ENCODE data around the gene F12. TPM values are rescaled to one million over a fixed set of nuclear protein-coding genes. Genes with fewer than 3 reads are reported as not detected.

F12 gene
- total RNA-seq, 1 experiment from 2014 or later, result 30.0 TPM

DNA sequence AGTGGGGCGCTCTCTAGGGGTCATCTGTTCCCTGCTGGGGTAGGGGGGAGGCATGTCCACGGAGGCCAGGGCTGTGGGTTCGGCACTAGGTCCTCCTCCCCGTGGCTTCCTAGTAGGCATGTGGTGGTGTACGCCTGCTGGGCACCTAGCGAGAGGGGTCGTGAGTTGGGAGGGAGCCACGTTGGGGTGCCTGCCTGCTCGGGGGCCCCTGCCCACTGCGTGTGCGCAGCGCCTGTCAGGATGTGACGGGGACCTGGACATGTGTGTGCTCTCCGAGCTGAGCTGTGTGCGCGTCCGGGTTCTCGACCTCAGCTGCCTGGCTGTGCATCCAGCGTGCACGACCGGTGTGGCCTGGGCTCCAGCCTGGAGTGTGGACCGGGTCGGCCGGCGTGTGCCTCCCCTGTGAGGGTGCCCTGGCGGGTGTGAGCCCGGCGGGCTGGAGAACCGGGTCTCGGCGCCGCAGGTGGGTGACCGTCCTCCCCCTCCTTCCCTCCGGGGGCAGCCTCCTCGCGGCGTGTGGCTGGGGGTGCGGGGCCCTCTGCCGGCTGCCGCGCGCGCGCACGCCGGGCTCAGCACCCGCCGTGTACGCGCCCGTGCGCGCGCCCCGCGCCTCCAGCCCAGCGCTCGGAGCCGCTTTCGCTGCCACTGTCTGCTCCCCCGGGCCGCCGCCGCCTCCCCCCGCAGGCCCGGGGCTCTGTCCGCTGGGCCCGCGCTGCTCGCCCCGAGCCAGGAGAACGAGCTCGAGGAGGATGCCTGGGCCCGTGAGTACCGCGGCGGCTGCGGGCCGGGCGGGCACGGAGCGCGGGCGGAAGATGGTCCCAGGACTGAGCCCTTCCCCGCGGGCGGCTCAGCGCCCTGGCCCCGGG is 37.1 kb upstream of the F12 start, which contains the start of gene PRR7 (continued):
- TF ChIP-seq, protein P1, sequence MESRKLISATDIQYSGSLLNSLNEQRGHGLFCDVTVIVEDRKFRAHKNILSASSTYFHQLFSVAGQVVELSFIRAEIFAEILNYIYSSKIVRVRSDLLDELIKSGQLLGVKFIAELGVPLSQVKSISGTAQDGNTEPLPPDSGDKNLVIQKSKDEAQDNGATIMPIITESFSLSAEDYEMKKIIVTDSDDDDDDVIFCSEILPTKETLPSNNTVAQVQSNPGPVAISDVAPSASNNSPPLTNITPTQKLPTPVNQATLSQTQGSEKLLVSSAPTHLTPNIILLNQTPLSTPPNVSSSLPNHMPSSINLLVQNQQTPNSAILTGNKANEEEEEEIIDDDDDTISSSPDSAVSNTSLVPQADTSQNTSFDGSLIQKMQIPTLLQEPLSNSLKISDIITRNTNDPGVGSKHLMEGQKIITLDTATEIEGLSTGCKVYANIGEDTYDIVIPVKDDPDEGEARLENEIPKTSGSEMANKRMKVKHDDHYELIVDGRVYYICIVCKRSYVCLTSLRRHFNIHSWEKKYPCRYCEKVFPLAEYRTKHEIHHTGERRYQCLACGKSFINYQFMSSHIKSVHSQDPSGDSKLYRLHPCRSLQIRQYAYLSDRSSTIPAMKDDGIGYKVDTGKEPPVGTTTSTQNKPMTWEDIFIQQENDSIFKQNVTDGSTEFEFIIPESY (IDR thresholded peaks at IDR 0.05; ENCODE audit: extremely low read depth, insufficient replicate concordance, low read length), result no peak
- TF ChIP-seq ZFX (IDR thresholded peaks at IDR 0.05) (peak; percentile 50; the same call in 1 of the 2 replicates), POLR2AphosphoS5 (IDR thresholded peaks at IDR 0.05; ENCODE audit: low read depth, low read length) (peak; percentile 59), EZH2 (IDR thresholded peaks at IDR 0.05) (no peak), CEBPB (IDR thresholded peaks at IDR 0.05; ENCODE audit: low read depth) (no peak), CBX3 (IDR thresholded peaks at IDR 0.05; ENCODE audit: low read depth) (no peak)

GRCh38 chr5:177445917-177446199 is 36.5 kb upstream of the F12 start:
- BruUV-seq (replicated peaks), result no TSS peak
- Histone ChIP-seq H3K9ac (ENCODE audit: low read length) (peak overlapping the region; percentile 99), H3K36me3 (ENCODE audit: control insufficient read depth in 1 of 2, insufficient read depth in 2 of 2, low read length in 2 of 2) (peaks cover 0 to 17% of the 10 kb centered on the region in 2 experiments; a peak in 2 of 4 replicates), H4K20me1 (ENCODE audit: insufficient read depth) (peaks cover 3% of the 10 kb centered on the region; the same call in 1 of the 2 replicates), H2AFZ (ENCODE audit: low read depth, low read length, poor library complexity, severe bottlenecking) (no peak overlapping the region), H3K4me1 (ENCODE audit: control insufficient read depth in 1 of 2, insufficient read depth in 2 of 2, low read length in 2 of 2) (peaks cover 9 to 56% of the 10 kb centered on the region in 2 experiments), H3K4me2 (ENCODE audit: low read length) (peak overlapping the region; percentile 99), H3K27me3 (ENCODE audit: insufficient read depth, low read length) (no peaks in the 10 kb centered on the region), H3K9me2 (ENCODE audit: insufficient read depth) (no peaks in the 10 kb centered on the region), H3K4me3 (replicated peaks in 1 of 2; ENCODE audit: low read depth in 1 of 2, low read length in 2 of 2) (peak overlapping the region; percentile 55 to 86), H3K79me2 (ENCODE audit: insufficient read depth, low read length) (peaks cover 69% of the 10 kb centered on the region), H3K9me3 (ENCODE audit: control insufficient read depth in 1 of 2, insufficient read depth in 1 of 2, low read depth in 1 of 2, low read length in 2 of 2) (no peaks in the 10 kb centered on the region), H3K27ac (ENCODE audit: low read depth, low read length) (peak overlapping the region; percentile 95)
- ChIA-PET POLR2A (interaction anchor here (1.1 to 2.4 kb wide), 4 partner anchors 9 to 94 kb away, joined by 4 to 10 read pairs (median 6); partner anchors contain the start of genes GRK6, LMAN2 and PDLIM7), RAD21 (ENCODE audit: low non-redundant PET in 1 of 2, low total read pairs in 2 of 2, uncharacterized antibody in 2 of 2, unreplicated experiment in 2 of 2) (interaction anchor here in 1 of 2 experiments (1.0 to 1.5 kb wide), 2 partner anchors 41 to 55 kb away, joined by 3 to 5 read pairs; no protein-coding TSS in a partner anchor), CTCF (interaction anchor here (0.8 to 6.3 kb wide), 5 partner anchors 9 to 62 kb away, joined by 3 to 53 read pairs (median 5); partner anchors contain the start of gene GRK6)
- DNase-seq (ENCODE audit: low read depth, low spot score) (no peak), ATAC-seq (no peak)
- intact Hi-C loops (cut with micrococcal nuclease), result no loop called here
- TF ChIP-seq POLR2AphosphoS5 (IDR thresholded peaks at IDR 0.05; ENCODE audit: low read depth, low read length), result no peak
- TF ChIP-seq, protein P1 (IDR thresholded peaks at IDR 0.05; ENCODE audit: extremely low read depth, insufficient replicate concordance, low read length), result no peak
- TF ChIP-seq, protein P2, sequence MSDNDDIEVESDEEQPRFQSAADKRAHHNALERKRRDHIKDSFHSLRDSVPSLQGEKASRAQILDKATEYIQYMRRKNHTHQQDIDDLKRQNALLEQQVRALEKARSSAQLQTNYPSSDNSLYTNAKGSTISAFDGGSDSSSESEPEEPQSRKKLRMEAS (IDR thresholded peaks at IDR 0.05), result no peak
- TF ChIP-seq SRF (IDR thresholded peaks at IDR 0.05; ENCODE audit: low read depth), result no peak
- TF ChIP-seq SIN3A (IDR thresholded peaks at IDR 0.05; ENCODE audit: low read depth), result no peak
- TF ChIP-seq, protein P3, sequence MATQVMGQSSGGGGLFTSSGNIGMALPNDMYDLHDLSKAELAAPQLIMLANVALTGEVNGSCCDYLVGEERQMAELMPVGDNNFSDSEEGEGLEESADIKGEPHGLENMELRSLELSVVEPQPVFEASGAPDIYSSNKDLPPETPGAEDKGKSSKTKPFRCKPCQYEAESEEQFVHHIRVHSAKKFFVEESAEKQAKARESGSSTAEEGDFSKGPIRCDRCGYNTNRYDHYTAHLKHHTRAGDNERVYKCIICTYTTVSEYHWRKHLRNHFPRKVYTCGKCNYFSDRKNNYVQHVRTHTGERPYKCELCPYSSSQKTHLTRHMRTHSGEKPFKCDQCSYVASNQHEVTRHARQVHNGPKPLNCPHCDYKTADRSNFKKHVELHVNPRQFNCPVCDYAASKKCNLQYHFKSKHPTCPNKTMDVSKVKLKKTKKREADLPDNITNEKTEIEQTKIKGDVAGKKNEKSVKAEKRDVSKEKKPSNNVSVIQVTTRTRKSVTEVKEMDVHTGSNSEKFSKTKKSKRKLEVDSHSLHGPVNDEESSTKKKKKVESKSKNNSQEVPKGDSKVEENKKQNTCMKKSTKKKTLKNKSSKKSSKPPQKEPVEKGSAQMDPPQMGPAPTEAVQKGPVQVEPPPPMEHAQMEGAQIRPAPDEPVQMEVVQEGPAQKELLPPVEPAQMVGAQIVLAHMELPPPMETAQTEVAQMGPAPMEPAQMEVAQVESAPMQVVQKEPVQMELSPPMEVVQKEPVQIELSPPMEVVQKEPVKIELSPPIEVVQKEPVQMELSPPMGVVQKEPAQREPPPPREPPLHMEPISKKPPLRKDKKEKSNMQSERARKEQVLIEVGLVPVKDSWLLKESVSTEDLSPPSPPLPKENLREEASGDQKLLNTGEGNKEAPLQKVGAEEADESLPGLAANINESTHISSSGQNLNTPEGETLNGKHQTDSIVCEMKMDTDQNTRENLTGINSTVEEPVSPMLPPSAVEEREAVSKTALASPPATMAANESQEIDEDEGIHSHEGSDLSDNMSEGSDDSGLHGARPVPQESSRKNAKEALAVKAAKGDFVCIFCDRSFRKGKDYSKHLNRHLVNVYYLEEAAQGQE (IDR thresholded peaks at IDR 0.05; ENCODE audit: low read depth), result no peak
- TF ChIP-seq TCF7L2 (IDR thresholded peaks at IDR 0.05; ENCODE audit: borderline replicate concordance, extremely low read depth, insufficient read depth, insufficient read length), result no peak
- TF ChIP-seq JUND (IDR thresholded peaks at IDR 0.05), result no peak
- TF ChIP-seq EZH2 (IDR thresholded peaks at IDR 0.05), result no peak
- TF ChIP-seq CEBPB (IDR thresholded peaks at IDR 0.05; ENCODE audit: low read depth), result no peak
- no peak for TF ChIP-seq ZNF274 (IDR thresholded peaks at IDR 0.05; ENCODE audit: low read depth, low read length)
- no peak for TF ChIP-seq EGR1 (IDR thresholded peaks at IDR 0.05; ENCODE audit: low read depth)
